Peyer's patch (tissue), 4 donors: ENCODE measurements around the gene ZNF24.

Experiments used
- CTCF ChIP-seq, 6 experiments: fragments of 450-650 bp in 4 of 6; fragments of 200-600 bp in 2 of 6; sonication (generic) in 1 of 6; IDR thresholded peaks; one replicate each; pipeline ENCODE4 v1.5.1; 2017 to 2019; ENCODE audit warnings: antibody characterized with exemption in 6 of 6, mild to moderate bottlenecking in 3 of 6, moderate library complexity in 1 of 6
- POLR2A ChIP-seq, 2 donors: fragments of 450-650 bp; IDR thresholded peaks; one replicate each; pipeline ENCODE4 v1.5.1; 2017; ENCODE audit warnings: antibody characterized with exemption in 2 of 2, mild to moderate bottlenecking in 2 of 2, moderate library complexity in 2 of 2

- TF ChIP-seq POLR2A (IDR thresholded peaks at IDR 0.05) (no peak), CTCF (IDR thresholded peaks at IDR 0.05) (no peak)
These were observed 1.3 kb upstream of the ZNF24 start for GRCh38 chr18:35345460-35345921.
